ENCODE data around the gene CHRM1. TPM values are rescaled to one million over a fixed set of nuclear protein-coding genes. Genes with fewer than 3 reads are reported as not detected.
A peak's percentile ranks its signal among the peaks of the same experiment; 100 is the strongest.

CHRM1 gene
- polyA plus RNA-seq, 2 of the 4 experiments (the other 2 are of a cell fraction) = not detected

- WGBS (ENCODE audit: missing lambda C conversion rate) = 88% methylated on average over 2 of the region's 2 CpGs
- ChIA-PET POLR2A (interaction anchor here (1.0 to 1.7 kb wide), 4 partner anchors 8 to 48 kb away, joined by 3 to 16 read pairs (median 4); partner anchors contain the start of gene SLC3A2), CTCF (interaction anchor here (1.0 to 1.7 kb wide), 3 partner anchors 8 to 17 kb away, joined by 3 to 8 read pairs (median 7); partner anchors contain the start of gene SLC3A2)
- H3K9me3 ChIP-seq = no peaks in the 10 kb centered on the region
- no peak overlapping the region for H3K4me3 ChIP-seq
- H3K4me1 ChIP-seq = peaks cover 60% of the 10 kb centered on the region
- ATAC-seq (peak in 1 of 2 experiments; percentile 1; a peak in 1 of 6 replicates), DNase-seq (ENCODE audit: low read depth in 1 of 2, low spot score in 1 of 2) (no peak), FAIRE-seq (no peak)
- TF ChIP-seq HOXB5 (CRISPR knock-in tag; IDR thresholded peaks at IDR 0.05) (no peak), FOSB (CRISPR knock-in tag; IDR thresholded peaks at IDR 0.05) (no peak), RFX5 (IDR thresholded peaks at IDR 0.05) (no peak), ZFP36 (IDR thresholded peaks at IDR 0.05; ENCODE audit: borderline replicate concordance, partially characterized antibody) (no peak), REST (IDR thresholded peaks at IDR 0.05) (no peak), HEYL (CRISPR knock-in tag; IDR thresholded peaks at IDR 0.05) (no peak), RARB (CRISPR knock-in tag; IDR thresholded peaks at IDR 0.05) (no peak), TFCP2L1 (CRISPR knock-in tag; IDR thresholded peaks at IDR 0.05) (no peak), SREBF2 (IDR thresholded peaks at IDR 0.05) (no peak), RCOR1 (IDR thresholded peaks at IDR 0.05; ENCODE audit: low read depth, low read length) (no peak), ELK1 (IDR thresholded peaks at IDR 0.05; ENCODE audit: low read depth, low read length) (no peak), ESRRA (IDR thresholded peaks at IDR 0.05; ENCODE audit: borderline replicate concordance, low read length) (no peak), EHMT2 (IDR thresholded peaks at IDR 0.05; ENCODE audit: low read depth) (no peak), CHD2 (IDR thresholded peaks at IDR 0.05; ENCODE audit: low read length, partially characterized antibody) (no peak)
- TF ChIP-seq, protein P1, sequence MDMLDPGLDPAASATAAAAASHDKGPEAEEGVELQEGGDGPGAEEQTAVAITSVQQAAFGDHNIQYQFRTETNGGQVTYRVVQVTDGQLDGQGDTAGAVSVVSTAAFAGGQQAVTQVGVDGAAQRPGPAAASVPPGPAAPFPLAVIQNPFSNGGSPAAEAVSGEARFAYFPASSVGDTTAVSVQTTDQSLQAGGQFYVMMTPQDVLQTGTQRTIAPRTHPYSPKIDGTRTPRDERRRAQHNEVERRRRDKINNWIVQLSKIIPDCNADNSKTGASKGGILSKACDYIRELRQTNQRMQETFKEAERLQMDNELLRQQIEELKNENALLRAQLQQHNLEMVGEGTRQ (IDR thresholded peaks at IDR 0.05) = no peak
- TF ChIP-seq, protein P2, sequence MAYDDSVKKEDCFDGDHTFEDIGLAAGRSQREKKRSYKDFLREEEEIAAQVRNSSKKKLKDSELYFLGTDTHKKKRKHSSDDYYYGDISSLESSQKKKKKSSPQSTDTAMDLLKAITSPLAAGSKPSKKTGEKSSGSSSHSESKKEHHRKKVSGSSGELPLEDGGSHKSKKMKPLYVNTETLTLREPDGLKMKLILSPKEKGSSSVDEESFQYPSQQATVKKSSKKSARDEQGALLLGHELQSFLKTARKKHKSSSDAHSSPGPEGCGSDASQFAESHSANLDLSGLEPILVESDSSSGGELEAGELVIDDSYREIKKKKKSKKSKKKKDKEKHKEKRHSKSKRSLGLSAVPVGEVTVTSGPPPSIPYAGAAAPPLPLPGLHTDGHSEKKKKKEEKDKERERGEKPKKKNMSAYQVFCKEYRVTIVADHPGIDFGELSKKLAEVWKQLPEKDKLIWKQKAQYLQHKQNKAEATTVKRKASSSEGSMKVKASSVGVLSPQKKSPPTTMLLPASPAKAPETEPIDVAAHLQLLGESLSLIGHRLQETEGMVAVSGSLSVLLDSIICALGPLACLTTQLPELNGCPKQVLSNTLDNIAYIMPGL (CRISPR knock-in tag; IDR thresholded peaks at IDR 0.05; ENCODE audit: borderline replicate concordance) = no peak
- H3K4me2 ChIP-seq = peak overlapping the region; percentile 95
- peak overlapping the region in 1 of 2 experiments; percentile 40; a peak in 2 of 6 replicates for H3K27ac ChIP-seq
Measured at GRCh38 chr11:62889126-62889483, 32.1 kb downstream of the CHRM1 start.

DNA sequence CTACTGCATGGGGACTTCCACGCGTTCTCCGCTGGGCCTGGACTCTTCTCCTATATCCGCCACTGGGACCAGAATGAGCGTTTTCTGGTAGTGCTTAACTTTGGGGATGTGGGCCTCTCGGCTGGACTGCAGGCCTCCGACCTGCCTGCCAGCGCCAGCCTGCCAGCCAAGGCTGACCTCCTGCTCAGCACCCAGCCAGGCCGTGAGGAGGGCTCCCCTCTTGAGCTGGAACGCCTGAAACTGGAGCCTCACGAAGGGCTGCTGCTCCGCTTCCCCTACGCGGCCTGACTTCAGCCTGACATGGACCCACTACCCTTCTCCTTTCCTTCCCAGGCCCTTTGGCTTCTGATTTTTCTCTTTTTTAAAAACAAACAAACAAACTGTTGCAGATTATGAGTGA, 32.8 kb downstream of the CHRM1 start:
- Histone ChIP-seq H3K9me3 (no peaks in the 10 kb centered on the region), H3K4me3 (0 out of 3 replicates have a peak overlapping the region, but pooled peaks have one; percentile 10), H3K4me1 (peaks cover 67% of the 10 kb centered on the region), H3K4me2 (peak overlapping the region; percentile 95), H3K27ac (no peak overlapping the region)
- ChIA-PET POLR2A (no interaction called here), CTCF (no interaction called here)
- DNase-seq (ENCODE audit: low read depth in 1 of 2, low spot score in 1 of 2) (no peak), FAIRE-seq (no peak), ATAC-seq (no peak)
- WGBS (ENCODE audit: missing lambda C conversion rate) = 96% methylated on average over 14 of the region's 14 CpGs
- no peak for TF ChIP-seq HOXB5 (CRISPR knock-in tag; IDR thresholded peaks at IDR 0.05)
